Activated naive CD4-positive, alpha-beta T cell (primary cell): Measurements from ENCODE around the gene PHF21B.
A peak's percentile ranks its signal among the peaks of the same experiment; 100 is the strongest.

Experiments
- DNase-seq, 4 experiments: peaks; one replicate each; lab custom pipeline; 2025; lab: John Stamatoyannopoulos, UW

The PHF21B gene

DNA sequence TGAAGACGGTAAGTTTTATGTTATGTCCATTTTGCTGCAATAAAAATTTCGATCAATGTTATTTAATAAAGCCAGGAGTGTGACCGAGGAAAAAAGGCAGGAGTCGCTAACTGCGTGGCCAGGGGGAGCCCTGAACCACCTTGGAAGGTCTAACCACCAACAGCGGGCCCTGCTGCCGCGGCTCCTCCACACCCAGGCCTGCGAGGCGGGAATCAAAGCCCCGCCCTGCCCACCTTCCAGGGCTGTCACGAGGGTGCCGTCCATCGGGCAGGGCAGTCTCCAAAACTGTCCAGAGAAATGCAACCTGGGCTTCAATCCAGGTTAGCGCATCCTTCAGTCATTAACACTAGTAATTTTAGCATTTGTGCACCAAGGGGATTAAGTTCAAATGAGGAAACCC, 19.0 kb downstream of the PHF21B start:
- no peak for DNase-seq

DNA sequence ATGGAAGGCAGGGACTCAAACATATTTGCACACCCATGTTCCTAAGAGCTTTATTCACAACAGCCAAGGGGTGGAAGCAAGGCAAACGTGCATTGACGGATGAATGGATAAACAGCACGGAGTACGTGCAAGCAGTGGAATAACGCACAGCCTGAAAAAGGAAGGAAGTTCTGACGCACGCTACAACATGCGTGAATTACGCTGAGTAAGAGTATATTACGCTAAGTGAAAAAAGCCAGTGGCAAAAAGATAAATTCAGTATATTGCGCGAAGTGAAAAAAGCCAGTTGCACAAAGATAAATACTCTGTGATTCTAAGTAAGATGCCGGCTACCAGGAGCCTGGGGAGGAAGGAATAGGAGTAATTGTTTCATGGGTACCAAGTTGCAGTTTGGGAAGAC, 19.5 kb downstream of the PHF21B start:
- no peak for DNase-seq

DNA sequence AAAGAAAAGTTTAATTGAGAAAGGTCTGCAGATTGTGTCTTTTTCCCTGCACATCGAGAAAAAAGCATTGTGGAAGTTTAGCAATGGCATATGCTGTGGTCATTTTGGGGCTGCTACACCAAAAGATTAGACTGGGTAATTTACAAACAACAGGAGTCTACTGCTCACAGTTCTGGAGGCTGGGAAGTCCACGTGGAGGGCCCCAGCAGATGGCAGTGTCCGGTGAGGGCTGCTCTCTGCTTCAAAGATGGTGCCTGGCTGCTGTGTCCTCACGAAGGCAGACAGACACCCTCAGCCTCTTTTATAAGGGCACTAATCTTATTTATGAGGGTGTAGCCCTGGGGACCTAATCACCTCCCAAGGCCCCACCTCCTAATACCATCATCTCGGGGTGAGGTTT, 21.1 kb downstream of the PHF21B start:
- DNase-seq: no peak

GRCh38 chr22:44986926-44987325, 22.9 kb downstream of the PHF21B start:
- DNase-seq: no peak

DNA sequence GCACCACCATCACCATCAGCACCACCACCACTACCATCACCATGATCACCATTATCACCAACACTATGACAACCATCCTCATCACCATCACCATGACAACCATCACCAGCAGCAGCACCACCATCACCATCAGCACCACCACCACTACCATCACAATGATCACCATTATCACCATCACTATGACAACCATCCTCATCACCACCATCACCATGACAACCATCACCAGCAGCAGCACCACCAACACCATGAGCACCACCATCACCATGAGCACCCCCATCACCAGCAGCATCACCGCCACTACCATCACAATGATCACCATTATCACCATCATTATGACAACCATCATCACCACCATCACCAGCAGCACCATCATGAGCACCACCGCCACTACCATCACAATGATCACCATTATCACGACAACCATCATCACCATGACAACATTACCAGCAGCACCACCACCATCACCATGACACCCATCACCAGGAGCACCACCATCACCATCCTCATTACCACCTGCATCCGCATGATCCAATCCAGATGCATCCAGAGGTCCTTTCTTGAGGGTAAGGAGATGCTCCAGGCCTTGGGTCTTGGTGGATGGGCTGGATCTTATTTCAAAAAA, 23.8 kb downstream of the PHF21B start:
- DNase-seq: no peak

DNA sequence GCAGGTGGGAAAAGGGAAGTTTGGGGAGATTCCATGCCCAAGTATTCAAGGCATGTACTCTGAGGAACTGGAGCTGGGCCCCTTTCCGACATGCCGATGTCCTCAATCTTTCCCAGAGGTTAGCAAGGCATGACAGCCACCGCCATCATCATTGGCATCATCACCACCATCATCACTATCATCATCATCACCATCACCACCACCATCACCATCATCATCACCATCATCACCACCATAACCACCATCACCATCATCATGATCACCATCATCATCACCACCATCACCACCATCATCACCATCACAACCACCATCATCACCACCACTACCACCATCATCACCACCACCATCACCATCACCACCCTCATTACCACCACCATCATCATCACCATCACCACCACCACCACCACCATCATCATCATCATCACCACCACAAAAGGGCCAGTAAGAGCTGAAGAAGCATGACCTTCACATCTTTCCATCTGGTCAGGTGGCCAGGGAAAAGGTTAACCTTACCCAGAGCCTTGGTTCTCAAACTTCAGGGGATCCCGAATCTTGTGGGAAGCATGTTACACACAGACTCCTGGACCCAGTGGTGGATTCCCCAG, 25.8 kb downstream of the PHF21B start:
- DNase-seq: no peak

DNA sequence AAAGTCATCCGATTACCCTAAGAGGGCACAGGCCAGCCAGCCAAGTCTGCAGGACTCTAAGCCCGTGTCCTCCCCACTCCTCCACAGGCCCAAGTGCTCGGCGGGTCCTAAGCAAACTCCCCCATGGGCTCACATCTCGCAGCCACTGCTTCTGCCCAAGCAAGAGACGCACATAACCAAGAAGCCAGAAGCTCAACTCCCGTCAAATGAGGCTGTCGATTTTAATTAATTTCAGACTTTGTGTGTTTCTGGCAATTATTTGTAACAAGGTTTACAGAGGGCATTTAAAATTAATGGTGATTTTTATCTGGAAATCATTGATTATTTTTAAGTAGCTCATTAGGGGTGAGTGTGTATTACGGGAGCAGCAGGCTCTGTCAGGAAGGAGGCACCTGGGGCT, 27.4 kb downstream of the PHF21B start:
- DNase-seq: no peak

- no peak for DNase-seq
These were observed 27.9 kb downstream of the PHF21B start for GRCh38 chr22:44981857-44982256.

GRCh38 chr22:44979154-44979553, 30.7 kb downstream of the PHF21B start:
- no peak for DNase-seq

GRCh38 chr22:44975427-44976262, 34.2 kb downstream of the PHF21B start:
- peak in 2 of 4 experiments; percentile 6 to 8 for DNase-seq

DNA sequence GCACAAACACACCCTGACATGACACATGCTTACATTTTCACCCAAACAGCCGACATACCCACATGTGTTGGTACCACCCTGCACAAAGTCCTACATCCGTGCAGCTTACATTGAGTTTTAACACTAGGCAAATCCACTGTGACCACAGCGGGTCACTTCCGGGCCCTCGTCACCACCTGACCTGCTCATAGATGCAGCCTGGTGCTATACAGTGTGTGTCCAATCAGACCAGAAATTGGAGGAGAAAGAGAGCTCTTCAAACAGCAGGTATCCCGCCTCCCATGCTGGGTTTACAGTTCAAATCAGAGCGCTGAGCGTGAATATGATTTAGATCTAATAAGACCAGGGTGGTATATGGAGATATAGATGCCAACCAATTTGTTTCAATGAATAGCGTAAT, 35.4 kb downstream of the PHF21B start:
- DNase-seq: no peak

GRCh38 chr22:44973829-44974228, 36.0 kb downstream of the PHF21B start:
- no peak for DNase-seq

DNA sequence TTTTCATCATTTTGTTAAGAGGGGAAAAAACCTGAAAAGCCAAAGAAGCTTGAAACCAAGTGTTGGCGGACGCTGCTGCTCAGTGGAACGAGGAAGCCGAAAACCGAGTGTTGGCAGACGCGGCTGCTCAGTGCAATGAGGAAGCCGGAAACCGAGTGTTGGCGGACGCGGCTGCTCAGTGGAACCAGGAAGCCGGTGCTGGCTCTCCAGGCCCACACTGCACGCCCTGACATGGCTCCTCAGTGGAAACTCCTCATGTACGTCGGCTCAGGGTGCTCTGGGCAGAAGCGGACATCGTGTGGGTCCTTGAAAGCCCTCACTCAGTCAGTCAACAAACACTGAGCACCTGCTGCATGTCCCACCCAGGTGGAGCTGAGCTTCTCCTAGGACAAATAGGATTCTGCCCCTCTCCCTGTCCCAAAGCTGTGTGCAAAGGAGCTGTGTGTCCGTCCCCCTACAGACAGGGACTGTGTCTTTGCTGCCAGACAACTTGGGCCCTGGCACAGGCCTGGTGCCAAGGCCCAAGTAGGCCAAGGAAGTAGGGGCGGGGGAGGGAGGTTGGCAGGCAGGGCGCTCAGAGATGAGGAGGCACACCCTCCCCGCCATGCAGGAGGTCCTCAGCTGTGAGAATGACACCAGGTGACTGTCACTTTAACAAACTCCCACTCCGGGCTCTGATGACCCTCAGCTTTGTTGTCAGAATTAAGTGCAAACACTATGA, 37.3 kb downstream of the PHF21B start:
- DNase-seq: no peak

DNA sequence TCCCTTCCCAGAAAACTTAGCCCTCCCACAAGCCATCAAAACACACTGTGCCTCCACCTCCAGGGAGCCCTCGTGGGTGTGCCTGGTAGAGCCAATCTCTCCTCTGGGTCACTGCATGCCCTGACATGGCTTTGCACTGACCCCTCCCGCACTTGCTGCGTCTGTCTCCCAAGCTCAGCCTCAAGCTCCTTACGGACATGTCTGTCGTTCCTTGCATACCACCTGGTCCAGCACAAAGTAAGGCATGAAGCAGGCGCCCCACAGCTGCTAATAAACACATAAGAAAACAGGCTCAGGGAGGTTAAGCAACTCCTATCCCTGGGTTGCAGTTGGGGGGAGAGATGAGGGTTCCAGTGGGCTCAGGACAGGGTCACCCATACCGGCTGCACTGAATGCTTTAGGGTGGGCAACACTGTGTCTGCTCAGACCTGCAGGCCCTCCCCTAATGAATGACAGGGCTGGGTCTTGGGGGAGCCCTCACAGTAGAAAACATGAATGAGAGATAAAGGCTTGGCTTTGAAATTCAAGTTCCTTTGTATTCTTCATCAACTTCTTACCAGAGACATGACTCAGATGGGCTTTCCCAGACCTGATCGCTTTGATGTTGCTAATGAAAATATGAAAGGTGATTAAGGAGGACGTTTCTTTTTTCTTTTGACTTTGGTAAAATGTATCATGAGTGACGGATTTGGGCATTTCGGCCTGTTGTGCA, 38.0 kb downstream of the PHF21B start:
- DNase-seq: no peak

- DNase-seq: no peak
These were observed 39.5 kb downstream of the PHF21B start for GRCh38 chr22:44970291-44970690.

DNA sequence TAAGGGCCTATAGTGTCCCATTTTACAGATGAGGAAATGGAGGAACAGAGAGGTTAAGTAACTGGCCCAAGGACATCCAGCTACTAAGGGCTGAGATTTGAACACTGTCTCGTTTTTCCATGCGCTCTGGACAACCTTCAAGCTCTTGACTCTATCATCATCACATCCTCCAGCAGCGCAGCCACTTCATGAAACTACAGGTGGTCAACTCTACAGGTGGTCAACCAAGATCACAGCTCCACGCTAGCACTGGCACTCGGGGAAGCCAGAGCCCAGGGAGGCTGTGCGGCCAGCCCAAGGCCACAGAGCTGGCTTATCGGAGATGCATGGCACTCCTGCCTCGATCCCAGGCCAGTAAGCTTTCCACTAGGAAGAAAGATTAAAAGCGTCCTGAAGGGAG, 40.0 kb downstream of the PHF21B start:
- no peak for DNase-seq

GRCh38 chr22:44968736-44969135, 41.1 kb downstream of the PHF21B start:
- DNase-seq: no peak

GRCh38 chr22:44965171-44965570, 44.6 kb downstream of the PHF21B start:
- DNase-seq: no peak

- DNase-seq: no peak
These were observed 45.1 kb downstream of the PHF21B start for GRCh38 chr22:44964722-44965078.

DNA sequence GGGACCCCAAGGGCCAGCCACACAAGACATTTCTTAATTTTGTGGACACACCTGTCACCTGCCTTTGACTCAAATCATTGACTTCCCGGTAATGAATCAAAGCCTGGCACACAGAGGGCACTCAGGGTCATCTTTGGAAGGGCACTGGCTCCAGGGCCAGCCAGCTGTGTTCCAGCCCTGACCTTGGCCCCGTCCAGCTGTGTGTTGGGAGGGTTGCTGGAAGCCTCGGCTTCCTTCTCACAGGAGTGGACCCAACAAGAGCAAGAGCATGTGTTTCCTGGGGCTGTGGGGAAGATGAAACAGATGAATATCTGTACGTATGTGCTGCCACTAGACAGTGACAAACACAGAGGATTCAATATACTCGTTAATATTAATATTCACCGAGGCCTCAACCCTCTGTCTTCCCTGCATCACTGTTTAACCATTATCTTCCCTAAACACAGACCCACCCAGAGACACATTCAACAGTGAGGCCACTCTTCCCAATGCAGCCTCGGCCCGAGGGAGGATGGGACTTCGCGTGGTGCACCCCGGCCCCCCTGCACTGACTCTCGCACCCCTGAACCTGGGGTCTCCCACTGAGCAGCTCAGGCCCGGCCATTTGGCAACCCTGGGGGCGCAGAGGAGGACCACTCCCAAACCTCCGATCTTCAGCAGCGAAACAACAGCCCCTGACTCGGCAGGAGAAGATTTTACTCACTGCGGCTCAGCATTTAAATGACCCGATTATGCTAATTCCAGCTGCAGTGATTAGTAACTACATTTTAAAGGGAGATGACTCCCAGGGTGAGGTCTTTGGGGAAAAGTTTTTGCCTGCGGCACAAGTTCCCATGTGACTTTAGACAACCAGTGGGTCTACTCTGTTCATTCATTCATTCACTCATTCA, 45.7 kb downstream of the PHF21B start:
- no peak for DNase-seq
